GM18526 (cell line): ENCODE data around the gene ZBTB18.

Experiments used
- POLR2A ChIP-seq: IDR thresholded peaks from 3 replicates; pipeline ENCODE4 v1.6.1; 2011; ENCODE audit not compliant: insufficient read length; ENCODE audit errors: extremely low read depth

ZBTB18 gene

DNA sequence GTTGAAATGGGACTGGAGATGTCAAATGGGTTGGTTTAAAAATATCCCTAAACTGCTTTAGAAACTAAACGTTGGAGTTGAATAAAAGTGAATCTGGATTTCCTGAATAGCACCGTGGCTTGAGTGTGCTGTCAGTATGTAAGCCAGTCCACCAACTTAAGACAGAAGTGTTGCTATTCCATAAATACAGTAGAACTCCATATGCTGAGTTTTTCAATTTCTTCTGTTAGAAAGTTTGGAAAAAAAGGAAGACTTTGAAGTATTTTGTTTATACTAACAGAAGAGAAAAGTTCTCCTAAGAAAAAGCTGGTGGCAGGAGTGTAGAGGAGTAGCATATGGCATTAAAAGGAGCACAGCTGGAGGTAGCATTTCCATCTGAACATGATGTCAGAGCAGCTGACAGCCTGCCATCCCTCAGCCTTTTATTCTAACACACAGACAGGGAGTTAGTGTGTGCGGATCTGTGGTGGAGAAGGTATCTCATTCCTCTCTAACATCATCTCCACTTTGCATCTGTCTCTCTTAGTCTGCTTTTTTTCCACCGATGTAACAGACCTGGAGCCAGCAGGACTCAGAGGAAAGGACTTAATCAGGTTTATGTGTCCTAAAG is at the start of gene ZBTB18:
Gene ZBTB18, plus strand, starts transcription at position 449 of the 610 bp plus-strand sequence. Its CDS starts 149 bp downstream, at position 598.
- TF ChIP-seq POLR2A = no peak

GRCh38 chr1:244002721-244003120 is 48.4 kb upstream of the ZBTB18 start:
- no peak for TF ChIP-seq POLR2A

DNA sequence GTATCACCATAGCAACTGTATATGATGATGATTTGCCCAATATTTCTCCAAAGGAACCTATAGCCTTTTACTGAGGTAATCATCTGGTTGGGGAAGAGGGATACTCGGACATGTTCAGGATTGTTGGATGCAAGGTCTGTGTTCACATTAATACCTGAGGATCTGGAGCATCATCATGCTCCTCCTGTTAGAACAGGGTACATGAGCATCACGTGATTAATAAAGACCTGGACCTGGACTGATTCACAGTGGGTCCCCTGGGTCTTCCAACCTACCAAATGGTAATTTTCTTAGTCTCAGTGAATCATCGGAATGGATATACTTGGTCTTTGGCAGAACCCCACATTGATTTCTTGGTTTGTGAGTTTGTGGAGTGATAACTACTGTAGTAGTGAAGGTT is 45.6 kb upstream of the ZBTB18 start:
- no peak for TF ChIP-seq POLR2A

GRCh38 chr1:244006381-244006901 is 44.6 kb upstream of the ZBTB18 start:
- TF ChIP-seq POLR2A = no peak

- no peak for TF ChIP-seq POLR2A
These were observed 44.1 kb upstream of the ZBTB18 start for GRCh38 chr1:244006961-244007360.

DNA sequence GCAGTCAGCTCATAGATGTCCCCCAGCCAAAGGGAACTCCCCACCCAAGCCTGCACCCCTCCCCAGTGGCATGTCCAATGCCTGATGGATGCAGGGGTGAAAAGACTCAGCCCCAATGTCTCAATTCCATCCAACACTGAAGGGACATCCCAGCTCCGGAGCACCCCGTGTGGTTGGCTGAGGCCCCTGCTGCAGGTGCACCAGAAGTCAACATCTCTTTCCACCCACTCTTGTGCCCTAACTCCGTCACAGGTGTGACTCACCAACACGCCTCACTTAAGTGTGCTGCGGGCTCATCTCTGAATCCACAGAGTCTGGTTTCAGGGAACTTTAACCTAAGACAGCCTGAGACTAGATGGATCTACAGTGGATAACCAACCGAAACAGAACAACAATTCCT is 40.9 kb upstream of the ZBTB18 start:
- TF ChIP-seq POLR2A = no peak

DNA sequence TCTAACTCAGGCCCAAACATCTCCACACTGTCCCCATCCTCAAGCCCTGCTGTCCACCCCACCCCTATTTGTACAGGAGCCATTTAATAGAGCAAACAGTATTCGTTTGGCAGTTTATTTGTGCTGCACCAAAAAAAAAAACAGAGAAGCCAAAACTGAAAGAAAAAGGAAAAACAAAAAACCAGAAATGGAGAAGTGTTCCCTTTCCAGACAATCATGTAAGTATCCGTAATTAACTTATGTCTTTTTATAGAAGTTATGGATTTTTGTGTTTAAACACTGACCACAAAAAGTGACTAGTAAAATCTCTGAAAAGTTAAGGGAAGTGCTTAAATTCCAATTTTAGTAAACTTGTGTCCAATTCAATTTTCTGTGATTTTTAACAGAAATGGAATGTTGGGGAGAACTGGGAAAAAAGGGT is 40.4 kb upstream of the ZBTB18 start:
- no peak for TF ChIP-seq POLR2A

DNA sequence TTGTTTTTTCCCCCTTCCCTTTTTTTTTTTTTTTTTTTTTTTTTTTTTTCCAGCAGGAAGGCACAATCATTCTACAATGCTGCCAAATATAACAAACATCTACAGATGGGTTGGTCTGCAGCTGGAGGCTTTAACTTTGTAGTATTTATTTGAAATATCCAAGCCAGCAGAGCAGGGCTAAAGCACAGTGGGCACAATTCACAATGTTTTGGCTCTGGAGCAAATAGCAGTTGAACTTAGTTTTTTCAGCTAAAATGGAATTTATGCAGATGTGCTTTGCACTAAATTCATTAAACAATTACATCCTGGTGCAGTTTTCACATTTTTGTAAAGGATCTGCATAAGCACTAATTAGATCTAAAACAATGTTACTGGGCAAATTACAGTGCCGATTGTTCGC is 39.8 kb upstream of the ZBTB18 start:
- TF ChIP-seq POLR2A = no peak

DNA sequence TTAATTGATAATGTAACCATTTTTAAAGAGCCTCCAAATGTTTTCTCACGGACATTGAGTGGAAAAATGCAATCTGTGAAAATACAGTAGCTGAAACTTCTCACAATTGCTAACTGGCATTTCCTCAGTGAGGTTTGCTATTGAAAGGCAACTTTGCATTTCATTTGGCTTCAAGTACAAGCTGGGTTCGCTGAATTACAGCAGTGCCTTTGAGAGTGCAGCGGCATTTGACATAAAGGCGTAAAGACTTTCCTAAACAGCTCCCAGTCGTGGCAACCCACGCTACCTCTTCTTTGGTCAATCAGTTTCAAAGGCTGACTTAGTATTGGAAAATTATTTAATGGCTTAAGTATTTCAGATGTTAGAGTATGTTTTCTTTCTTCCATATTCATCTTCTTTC is 39.3 kb upstream of the ZBTB18 start:
- no peak for TF ChIP-seq POLR2A

- no peak for TF ChIP-seq POLR2A
These were observed 38.9 kb upstream of the ZBTB18 start for GRCh38 chr1:244012202-244012601.

- TF ChIP-seq POLR2A = no peak
These were observed 38.0 kb upstream of the ZBTB18 start for GRCh38 chr1:244013100-244013499.

DNA sequence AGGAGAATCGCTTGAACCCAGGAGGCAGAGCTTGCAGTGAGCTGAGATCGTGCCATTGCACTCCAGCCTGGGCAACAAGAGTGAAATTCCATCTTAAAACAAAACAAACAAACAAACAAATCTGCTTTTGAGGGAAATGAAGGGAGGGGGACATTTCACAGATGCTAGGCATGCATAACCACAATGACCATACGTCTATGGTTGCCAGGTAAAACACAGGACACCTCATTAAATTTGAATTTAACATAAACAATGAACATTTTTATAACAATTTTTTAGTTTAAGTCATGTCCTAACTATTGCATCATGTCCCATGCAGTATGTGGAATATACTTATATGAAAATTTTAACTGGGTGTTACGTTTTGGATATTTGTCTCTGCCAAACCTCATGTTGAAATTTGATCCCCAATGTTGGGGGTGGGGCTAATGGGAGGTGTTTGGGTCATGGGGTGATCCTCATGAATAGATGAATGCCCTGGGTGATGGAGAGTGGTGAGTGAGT is 31.0 kb upstream of the ZBTB18 start:
- TF ChIP-seq POLR2A = no peak

DNA sequence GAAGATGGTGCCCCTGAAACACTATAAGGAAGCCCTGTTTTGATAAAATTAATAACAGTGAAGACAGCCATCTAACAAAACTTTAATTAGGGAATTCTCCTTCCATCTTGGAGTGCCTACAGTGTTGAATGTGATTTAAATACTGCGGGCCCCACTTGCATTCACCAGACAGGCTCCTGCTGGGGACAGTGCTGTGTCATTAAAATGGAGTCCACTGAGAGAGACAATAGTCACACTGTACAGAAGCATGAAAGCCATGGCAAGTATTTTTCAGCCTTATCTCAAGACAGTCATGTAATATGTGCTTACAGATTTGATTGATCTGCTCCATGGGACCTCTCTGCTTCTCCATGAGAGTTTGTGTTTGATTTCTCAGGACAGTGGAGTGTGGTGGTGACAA is 29.7 kb upstream of the ZBTB18 start:
- TF ChIP-seq POLR2A = no peak

DNA sequence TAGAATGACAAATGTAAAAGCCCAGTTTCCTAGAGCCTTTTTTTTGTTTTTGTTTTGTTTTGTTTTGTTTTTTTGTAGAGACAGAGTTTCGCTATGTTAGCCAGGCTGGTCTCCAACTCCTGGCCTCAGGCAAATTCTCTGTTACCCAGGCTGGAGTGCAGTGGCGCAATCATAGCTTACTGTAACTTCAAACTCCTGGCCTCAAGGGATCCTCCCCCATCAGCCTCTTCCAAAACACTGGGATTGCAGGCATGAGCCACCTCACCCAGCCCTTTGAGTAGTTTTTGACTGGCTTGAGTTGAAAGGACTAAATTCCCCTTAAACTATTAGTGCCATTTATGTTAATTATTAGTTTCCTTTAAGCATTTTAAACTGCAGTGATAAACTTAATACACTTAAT is 28.8 kb upstream of the ZBTB18 start:
- TF ChIP-seq POLR2A = no peak

- no peak for TF ChIP-seq POLR2A
These were observed 28.1 kb upstream of the ZBTB18 start for GRCh38 chr1:244022864-244023440.

- TF ChIP-seq POLR2A = no peak
These were observed 23.5 kb upstream of the ZBTB18 start for GRCh38 chr1:244027491-244028145.

DNA sequence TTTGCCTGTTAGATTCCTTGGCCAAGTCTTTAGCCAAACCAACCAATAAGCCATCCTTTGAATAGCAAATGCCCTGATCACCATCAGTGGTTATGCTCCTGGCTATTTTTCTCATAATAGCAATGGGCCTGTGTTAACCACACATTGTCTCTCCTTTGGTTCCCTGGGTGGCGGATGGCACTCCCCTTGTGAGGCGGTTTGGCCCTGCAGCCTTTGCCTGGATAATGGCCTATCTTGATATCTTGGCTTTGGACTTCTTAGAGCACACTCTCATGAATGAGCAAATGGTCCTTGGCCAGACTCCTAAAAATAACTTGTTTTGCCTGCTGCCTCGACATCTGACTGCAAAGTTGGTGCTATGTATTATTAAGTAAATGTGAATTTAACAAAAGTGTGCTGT is 22.4 kb upstream of the ZBTB18 start:
- TF ChIP-seq POLR2A = no peak

DNA sequence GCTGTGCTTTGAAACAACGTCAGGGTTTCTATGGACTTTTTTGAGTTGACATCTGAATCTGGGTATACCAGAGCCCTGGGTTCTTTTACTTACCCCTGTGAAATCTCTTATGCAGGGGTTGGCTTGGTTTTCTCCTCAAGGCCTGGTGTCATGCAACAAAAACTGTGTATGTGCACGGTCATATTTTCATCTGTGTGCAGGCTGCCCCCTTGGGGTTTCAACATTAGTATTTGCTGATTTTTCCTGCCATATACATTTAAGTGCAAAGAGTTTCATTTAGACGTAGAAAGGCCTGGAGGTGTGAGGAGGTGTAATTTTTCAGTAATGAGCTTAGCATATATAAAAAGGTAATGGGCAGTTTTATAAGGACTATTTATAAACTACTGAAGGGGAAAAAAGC is 22.0 kb upstream of the ZBTB18 start:
- TF ChIP-seq POLR2A = no peak
